ENCODE results near the gene DACT1.

DACT1 gene

GRCh38 chr14:58669556-58670200, 31.9 kb downstream of the DACT1 start:
- DNase-seq: no peak

- no peak for DNase-seq
Measured at GRCh38 chr14:58671024-58671423, 33.3 kb downstream of the DACT1 start.

GRCh38 chr14:58671436-58671835, 33.7 kb downstream of the DACT1 start:
- no peak for DNase-seq

- DNase-seq: no peak
Measured at GRCh38 chr14:58673722-58674121, 36.0 kb downstream of the DACT1 start.

GRCh38 chr14:58677001-58677400, 39.2 kb downstream of the DACT1 start:
- no peak for DNase-seq

GRCh38 chr14:58677517-58677916, 39.8 kb downstream of the DACT1 start:
- DNase-seq: no peak

GRCh38 chr14:58677996-58678395, 40.2 kb downstream of the DACT1 start:
- no peak for DNase-seq

- no peak for DNase-seq
Measured at GRCh38 chr14:58680698-58681097, 42.9 kb downstream of the DACT1 start.

- DNase-seq: no peak
Measured at GRCh38 chr14:58687232-58687795, 49.6 kb downstream of the DACT1 start.

GRCh38 chr14:58690801-58691516, 53.2 kb downstream of the DACT1 start:
- DNase-seq: no peak

GRCh38 chr14:58693048-58693447, 55.3 kb downstream of the DACT1 start:
- DNase-seq: no peak

GRCh38 chr14:58695514-58695913, 57.8 kb downstream of the DACT1 start:
- DNase-seq: no peak

GRCh38 chr14:58697266-58697929, 59.6 kb downstream of the DACT1 start:
- no peak for DNase-seq
